Keratinocyte (primary cell): ENCODE results near the gene PIP4K2C.

ENCODE experiments used
- CTCF ChIP-seq, 3 experiments: IDR thresholded peaks in 1 of 3; conservative IDR thresholded peaks in 1 of 3; optimal IDR thresholded peaks in 1 of 3; 2 replicates in 2 of 3; 3 replicates in 1 of 3; pipeline versions ENCODE3 to v1.5.1; 2011; ENCODE audit warnings: low read length in 3 of 3, mild to moderate bottlenecking in 3 of 3, moderate library complexity in 2 of 3, control low read depth in 1 of 3, inconsistent platforms in 1 of 3; ENCODE audit not compliant: insufficient read depth in 2 of 3; ENCODE audit errors: extremely low read depth in 1 of 3
- EZH2 ChIP-seq: IDR thresholded peaks from one replicate; pipeline ENCODE4 v1.6.1; 2012; ENCODE audit warnings: inconsistent platforms, mild to moderate bottlenecking, low read length, moderate library complexity

- TF ChIP-seq EZH2 (peak; percentile 33), CTCF (optimal IDR thresholded peaks at IDR 0.05 in 1 of 3, IDR thresholded peaks at IDR 0.05 in 1 of 3, conservative IDR thresholded peaks at IDR 0.05 in 1 of 3; ENCODE audit: extremely low read depth in 1 of 3, insufficient read depth in 2 of 3, low read length in 3 of 3) (no peak)
These were observed 28.6 kb downstream of the PIP4K2C start for GRCh38 chr12:57619434-57620244.
